Cerebellar nuclear complex (tissue), 1 donor: ENCODE measurements around the gene SLC17A3.

ENCODE experiments used
- DNase-seq, 2 experiments: peaks; one replicate each; lab custom pipeline; 2025; lab: John Stamatoyannopoulos, UW

Gene SLC17A3, protein sequence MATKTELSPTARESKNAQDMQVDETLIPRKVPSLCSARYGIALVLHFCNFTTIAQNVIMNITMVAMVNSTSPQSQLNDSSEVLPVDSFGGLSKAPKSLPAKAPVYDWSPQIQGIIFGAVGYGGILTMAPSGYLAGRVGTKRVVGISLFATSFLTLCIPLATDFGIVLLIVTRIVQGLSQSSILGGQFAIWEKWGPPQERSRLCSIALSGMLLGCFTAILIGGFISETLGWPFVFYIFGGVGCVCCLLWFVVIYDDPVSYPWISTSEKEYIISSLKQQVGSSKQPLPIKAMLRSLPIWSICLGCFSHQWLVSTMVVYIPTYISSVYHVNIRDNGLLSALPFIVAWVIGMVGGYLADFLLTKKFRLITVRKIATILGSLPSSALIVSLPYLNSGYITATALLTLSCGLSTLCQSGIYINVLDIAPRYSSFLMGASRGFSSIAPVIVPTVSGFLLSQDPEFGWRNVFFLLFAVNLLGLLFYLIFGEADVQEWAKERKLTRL

DNA sequence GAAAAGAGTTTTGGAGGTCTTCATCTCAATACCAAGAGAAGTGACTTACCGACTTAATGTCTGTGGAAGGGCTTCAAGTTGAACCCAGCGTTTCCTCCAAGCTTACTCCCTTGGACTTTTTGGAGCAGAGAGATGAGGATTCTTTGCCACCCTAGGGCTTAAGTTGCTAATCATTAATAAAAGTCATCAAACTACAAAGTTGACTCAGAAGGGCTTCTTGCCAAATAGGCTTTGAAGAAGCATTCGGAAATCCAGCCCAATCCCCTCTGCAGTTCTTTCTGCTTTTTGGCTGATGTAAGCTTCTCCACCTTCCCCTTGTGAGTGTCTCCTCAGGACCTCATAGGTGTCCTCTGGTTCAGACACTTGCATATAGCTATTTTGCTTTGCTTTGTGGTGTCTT lies at the start of gene SLC17A3:
Gene SLC17A3 (minus strand): TSS at position 126 of the 400 bp plus-strand sequence. CDS start 5,856 bp downstream, outside the sequence.
- no peak for DNase-seq

DNA sequence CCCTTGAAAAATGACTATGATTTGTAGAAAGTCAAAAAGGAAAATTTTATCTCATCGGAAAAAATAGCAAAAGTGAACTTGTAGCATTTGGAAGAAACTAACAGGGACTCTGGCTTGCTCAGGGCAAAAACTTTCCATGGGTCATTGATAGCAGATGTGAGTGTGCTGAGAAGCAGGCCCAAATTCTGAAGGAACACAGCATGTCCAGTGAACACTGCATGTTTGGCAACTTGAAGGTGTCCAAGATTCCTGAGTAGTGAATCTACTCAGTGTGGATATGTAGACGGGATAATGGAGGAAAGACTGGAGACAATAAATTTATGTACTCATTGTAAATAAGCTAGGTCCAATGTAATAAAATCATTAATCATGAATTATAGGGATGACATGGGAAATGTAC lies 48.3 kb upstream of the SLC17A3 start:
- DNase-seq = no peak

DNA sequence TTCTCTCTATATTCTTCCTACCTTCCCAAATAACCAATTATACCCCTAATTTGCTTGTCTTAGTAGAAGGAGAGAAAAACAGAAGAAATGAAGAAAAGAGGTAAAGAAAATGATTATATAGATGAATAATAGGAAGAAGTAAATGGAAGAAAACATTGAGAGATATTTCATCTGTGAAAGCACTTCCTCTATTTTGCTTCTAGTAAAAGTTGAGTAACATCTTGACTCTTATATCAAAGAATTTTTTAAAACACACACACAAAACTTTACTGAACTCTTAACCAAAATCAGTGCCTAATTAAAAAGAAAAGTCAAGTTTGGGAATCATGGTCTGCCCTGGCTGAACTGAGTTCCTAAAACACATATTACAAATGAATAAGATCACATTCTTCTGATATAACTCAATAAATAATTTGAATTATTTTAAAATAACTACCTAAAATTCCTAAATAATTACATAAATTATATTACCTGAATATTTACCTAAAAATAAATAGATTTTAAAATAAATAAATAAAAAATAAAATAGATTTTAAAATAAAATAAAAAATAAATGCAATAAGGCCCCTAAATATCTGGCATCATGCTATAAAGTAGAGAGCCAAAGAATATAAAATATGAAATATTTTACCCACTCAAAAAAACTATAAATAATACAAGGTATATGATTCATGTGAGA lies 47.6 kb upstream of the SLC17A3 start:
- no peak for DNase-seq

- DNase-seq = no peak
These were observed 45.6 kb upstream of the SLC17A3 start for GRCh38 chr6:25919657-25920056.

DNA sequence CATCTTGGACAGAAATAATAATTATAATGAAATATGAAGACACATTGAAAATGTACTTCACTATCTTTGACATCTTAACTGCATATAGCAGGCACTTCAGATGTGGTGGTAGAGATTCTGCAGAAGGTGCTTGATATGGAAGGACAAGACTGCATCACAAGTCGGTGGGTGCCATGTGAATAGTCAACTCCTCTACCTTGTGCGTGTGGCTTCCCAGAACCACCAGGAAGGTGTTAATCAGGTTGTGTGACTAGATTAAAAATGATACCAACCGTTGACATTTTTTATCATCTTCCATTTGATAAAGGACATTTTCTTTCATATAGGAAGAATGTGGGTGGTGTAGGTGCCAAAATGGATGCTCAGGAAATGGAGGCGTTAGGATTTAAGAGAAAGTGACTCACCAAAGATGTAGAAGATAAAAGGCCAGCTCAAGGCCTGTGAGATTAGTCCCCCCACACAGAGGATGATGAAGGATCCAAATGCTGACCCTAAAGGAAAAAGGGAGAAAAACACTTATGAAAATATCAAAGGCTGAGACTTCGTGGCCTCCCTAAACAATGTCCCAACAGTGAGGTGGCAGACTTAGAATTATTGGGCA lies 44.1 kb upstream of the SLC17A3 start:
- no peak for DNase-seq

GRCh38 chr6:25916789-25917490 lies 42.9 kb upstream of the SLC17A3 start:
- DNase-seq = no peak

- no peak for DNase-seq
These were observed 42.3 kb upstream of the SLC17A3 start for GRCh38 chr6:25916330-25916729.

GRCh38 chr6:25913741-25914140 lies 39.7 kb upstream of the SLC17A3 start:
- DNase-seq = no peak

DNA sequence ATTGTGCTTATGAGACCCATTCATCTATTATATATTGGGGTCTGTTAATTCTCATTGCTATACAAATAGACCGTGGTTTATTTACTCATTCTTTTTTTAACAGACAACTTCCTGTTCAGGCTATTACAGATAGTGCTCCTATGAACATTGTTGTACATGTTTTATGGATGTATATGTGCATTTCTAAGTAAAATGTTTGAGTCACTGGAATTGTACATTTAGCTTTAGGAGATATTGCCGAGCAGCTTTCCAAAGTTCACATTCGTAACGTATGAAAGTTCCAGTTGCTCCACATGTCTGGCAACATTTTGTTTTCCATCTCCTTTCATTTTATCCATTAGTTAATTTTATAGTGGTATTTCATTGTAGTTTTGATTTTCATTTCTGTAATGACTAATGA lies 37.3 kb upstream of the SLC17A3 start:
- no peak for DNase-seq

- DNase-seq = no peak
These were observed 33.5 kb upstream of the SLC17A3 start for GRCh38 chr6:25907475-25908014.

DNA sequence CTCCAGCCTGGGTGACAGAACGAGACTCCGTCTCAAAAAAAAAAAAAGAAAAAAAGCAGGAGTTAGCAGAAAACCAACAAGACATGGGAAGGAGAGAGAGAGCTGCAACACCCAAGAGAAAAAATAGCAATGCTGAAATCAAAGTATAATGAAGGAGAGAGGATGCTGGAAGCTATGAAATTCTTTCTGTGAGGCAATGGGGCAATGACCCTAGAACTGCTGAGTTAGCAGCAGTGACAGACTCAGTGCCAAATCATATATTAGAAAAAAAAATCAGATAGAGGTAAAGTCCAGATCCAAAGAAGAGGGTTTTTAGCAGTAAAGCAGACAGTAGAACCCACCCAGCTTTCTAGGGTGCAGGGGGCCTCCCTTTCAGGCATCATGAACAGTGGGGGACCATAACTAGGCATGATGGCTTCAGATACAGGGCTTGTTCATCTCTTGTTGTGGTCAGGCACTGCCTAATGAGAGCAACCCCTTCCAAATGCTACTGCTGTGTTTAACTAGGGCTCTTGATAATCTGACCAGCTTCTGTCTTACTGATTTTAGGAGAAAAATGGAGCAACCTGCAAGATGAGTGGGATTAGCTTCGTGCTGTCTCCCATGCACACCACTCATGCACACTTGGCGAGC lies 29.5 kb upstream of the SLC17A3 start:
- no peak for DNase-seq

DNA sequence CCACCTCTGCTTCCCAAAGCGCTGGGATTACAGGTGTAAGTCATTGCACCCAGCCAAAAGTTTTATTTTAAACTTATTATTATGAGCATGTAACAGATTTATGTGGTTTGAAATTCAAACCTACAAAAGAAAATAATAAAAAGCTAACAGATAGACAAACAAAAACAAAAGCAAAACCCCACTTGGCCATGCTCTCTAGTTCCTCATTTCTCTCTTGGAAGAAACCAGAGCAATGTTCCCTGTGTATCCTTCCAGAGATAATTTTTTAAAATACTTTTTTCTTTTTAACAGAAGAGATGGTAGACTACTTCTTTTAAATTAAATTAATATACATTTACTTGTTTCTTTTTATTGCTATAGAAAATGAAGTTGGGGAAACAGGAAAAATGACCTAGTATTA lies 28.0 kb upstream of the SLC17A3 start:
- no peak for DNase-seq

DNA sequence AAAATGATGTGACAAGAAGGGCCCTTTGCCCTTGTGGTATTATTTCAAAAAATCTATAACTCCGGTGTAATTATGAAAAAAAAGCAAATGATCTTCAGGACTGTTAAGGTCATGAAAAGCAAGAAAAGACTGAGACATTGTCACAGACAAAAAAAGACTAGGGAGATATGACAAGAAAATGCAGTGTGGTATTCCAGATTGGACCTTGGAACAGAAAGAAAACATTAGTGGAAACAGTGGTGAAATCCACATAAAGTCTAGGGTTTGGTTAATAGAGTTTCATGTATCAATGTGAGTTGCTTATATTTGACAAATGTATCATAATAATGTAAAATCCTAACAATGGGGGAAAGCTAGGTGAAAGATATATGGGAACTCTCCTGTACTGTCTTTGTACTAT lies 26.8 kb upstream of the SLC17A3 start:
- no peak for DNase-seq

GRCh38 chr6:25899580-25900408 lies 25.8 kb upstream of the SLC17A3 start:
- DNase-seq = no peak

- no peak for DNase-seq
These were observed 25.1 kb upstream of the SLC17A3 start for GRCh38 chr6:25899123-25899522.

DNA sequence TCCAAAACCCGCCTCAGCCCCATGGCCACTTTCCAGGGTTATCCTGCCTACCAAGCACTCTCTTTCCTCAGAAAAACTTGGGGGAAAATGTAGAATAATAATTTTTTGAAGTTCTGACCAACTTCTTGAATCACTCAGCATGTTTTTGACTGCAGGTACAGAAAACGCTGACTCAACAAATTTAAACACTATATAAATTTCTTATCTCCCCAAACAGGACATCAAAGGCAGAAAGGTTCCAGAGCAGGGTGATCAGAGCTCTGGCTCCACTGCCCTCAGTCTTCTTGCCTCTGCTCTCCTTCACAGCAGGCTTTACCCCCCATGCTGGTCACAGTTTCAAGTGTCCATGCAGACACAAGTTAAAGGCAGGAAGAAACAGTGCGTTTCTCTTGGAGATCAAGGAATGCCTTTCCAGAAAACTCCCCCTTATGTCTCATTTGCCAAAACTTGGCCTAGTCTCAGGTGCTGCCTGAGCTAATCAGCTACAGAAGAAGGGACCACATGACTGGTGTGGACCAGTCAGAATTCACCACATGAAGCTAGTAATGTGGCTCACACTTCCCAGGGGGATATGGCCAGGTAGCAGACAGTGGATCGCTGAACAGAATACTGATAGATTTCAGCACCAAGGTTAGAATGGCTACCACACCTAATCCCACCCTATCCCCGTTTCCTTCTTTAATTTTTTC lies 24.4 kb upstream of the SLC17A3 start:
- no peak for DNase-seq

GRCh38 chr6:25896252-25896651 lies 22.2 kb upstream of the SLC17A3 start:
- DNase-seq = no peak

DNA sequence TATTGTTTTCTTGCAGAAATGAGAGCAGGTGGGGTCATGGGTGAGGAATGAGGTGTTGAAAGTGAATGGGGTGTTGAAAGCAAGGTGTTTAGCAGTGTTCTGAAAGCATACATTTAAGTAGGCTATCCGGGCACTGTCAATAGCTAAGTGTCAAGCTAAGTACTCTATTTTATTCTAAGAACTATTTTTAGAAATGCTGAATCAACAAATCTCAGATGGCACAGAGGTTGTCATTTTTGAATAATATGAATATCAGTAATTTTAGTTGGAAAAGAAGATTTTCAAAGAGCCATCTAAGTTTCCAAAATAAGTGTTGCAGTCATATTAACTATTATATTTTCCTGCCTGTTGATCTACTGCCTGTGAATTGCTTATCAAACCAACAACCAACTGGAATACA lies 21.7 kb upstream of the SLC17A3 start:
- no peak for DNase-seq

DNA sequence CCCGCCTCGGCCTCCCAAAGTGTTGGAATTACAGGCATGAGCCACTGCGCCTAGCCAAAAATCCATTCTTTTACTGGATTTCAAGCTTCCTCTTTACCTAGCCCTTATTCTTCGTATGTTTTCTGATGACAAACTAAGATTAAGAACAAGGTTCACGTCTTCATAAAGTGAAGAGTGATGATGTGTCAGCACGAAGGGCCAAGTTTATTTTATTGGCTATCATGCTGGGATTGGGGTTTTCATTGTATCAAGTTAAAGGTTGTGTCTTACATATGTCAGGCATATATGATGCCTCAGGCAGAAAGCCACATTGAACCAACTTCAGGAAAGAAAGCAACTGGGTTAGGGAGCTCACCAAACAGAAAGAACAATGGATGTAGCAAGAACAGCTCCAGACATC lies 19.7 kb upstream of the SLC17A3 start:
- DNase-seq = no peak

- DNase-seq = no peak
These were observed 18.8 kb upstream of the SLC17A3 start for GRCh38 chr6:25892877-25893276.
